Nephron (organoid): ENCODE data around the gene MVK.

ENCODE experiments used
- H3K27ac Mint-ChIP-seq, 3 experiments: 2 replicates each; pipeline ENCODE4 v1.8.0; 2020; ENCODE audit warnings: mixed read lengths in 3 of 3, mild to moderate bottlenecking in 2 of 3, moderate library complexity in 1 of 3
- H3K27me3 Mint-ChIP-seq: 2 replicates; pipeline ENCODE4 v1.8.0; 2021; ENCODE audit warnings: low read depth, mild to moderate bottlenecking, moderate library complexity, mixed read lengths
- H3K36me3 Mint-ChIP-seq: 2 replicates; pipeline ENCODE4 v1.8.0; 2020; ENCODE audit warnings: low read depth, mixed read lengths
- H3K4me1 Mint-ChIP-seq: 2 replicates; pipeline ENCODE4 v1.8.0; 2020; ENCODE audit warnings: mixed read lengths
- H3K4me3 Mint-ChIP-seq, 3 experiments: 2 replicates each; pipeline ENCODE4 v1.8.0; 2020; ENCODE audit warnings: mild to moderate bottlenecking in 3 of 3, mixed read lengths in 3 of 3, moderate library complexity in 2 of 3
- H3K9me3 Mint-ChIP-seq: 2 replicates; pipeline ENCODE4 v1.8.0; 2020; ENCODE audit warnings: mixed read lengths
- TF ChIP-seq, protein P1 (sequence below), 3 experiments: fragments of 200-600 bp; sonication (generic); IDR thresholded peaks; one replicate each; pipeline ENCODE4 v1.5.0; 2021; ENCODE audit warnings: antibody characterized with exemption in 3 of 3; ENCODE audit not compliant: unreplicated experiment in 3 of 3

MVK gene

DNA sequence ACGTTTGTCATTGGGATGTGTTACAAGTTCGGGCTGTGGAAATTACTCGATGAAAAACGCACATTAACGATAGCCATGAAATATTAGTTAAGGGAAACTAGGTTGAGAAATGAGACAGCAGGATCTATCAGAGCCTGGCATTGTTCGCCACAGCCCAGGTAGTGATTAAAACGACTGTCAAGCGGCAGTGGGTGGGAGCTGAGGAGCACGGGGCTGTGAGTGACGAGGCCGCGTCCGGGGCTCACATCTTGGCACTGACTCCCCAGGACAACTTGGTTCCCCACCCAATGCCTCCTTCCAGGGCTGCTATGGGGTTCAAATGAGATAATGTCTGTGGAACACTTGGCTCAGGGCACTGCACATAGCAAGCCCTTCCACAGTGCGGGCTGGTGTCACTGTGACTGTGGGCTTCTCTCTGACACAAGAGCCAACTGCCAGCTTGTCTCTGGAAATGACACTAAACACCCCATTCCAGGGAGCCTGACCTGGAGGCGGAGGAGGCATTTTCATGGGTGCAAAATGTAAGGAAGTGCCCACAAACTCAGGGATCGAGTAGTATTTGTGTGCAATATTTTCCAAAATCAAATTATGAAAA lies 19.6 kb upstream of the MVK start:
- H3K4me1 Mint-ChIP-seq = peaks cover 8% of the 10 kb centered on the region
- TF ChIP-seq, protein P1, sequence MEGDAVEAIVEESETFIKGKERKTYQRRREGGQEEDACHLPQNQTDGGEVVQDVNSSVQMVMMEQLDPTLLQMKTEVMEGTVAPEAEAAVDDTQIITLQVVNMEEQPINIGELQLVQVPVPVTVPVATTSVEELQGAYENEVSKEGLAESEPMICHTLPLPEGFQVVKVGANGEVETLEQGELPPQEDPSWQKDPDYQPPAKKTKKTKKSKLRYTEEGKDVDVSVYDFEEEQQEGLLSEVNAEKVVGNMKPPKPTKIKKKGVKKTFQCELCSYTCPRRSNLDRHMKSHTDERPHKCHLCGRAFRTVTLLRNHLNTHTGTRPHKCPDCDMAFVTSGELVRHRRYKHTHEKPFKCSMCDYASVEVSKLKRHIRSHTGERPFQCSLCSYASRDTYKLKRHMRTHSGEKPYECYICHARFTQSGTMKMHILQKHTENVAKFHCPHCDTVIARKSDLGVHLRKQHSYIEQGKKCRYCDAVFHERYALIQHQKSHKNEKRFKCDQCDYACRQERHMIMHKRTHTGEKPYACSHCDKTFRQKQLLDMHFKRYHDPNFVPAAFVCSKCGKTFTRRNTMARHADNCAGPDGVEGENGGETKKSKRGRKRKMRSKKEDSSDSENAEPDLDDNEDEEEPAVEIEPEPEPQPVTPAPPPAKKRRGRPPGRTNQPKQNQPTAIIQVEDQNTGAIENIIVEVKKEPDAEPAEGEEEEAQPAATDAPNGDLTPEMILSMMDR (IDR thresholded peaks at IDR 0.05; ENCODE audit: unreplicated experiment in 3 of 3) = no peak
- H3K36me3 Mint-ChIP-seq = peaks cover 6% of the 10 kb centered on the region
- no peak overlapping the region for H3K27ac Mint-ChIP-seq
- no peaks in the 10 kb centered on the region for H3K9me3 Mint-ChIP-seq
- H3K27me3 Mint-ChIP-seq = peaks cover 46% of the 10 kb centered on the region
- no peak overlapping the region for H3K4me3 Mint-ChIP-seq

DNA sequence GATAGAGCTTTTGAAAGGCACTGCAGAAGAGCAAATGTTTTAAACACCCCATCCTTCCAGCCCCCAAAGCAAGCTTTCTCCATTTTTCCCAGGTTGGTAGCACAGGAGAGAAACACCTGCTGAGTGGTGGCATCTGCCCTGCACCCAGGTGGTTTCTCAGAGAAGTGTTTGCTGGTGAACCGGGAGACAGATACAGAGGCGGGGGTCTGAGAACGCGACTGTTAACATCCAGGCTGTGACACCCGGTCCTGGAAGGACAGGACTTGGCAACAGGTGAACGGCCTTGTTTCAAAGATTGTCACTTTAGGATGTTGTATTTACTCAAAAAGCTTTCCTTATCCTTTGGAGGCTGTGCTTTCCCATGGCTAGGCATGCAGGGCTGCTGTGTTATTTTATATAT lies 18.8 kb upstream of the MVK start:
- Mint-ChIP-seq H3K27me3 (peaks cover 38% of the 10 kb centered on the region), H3K27ac (no peak overlapping the region), H3K4me1 (peaks cover 5% of the 10 kb centered on the region), H3K9me3 (no peaks in the 10 kb centered on the region), H3K36me3 (peaks cover 6% of the 10 kb centered on the region), H3K4me3 (no peak overlapping the region)
- TF ChIP-seq, protein P1 (IDR thresholded peaks at IDR 0.05; ENCODE audit: unreplicated experiment in 3 of 3) = no peak

DNA sequence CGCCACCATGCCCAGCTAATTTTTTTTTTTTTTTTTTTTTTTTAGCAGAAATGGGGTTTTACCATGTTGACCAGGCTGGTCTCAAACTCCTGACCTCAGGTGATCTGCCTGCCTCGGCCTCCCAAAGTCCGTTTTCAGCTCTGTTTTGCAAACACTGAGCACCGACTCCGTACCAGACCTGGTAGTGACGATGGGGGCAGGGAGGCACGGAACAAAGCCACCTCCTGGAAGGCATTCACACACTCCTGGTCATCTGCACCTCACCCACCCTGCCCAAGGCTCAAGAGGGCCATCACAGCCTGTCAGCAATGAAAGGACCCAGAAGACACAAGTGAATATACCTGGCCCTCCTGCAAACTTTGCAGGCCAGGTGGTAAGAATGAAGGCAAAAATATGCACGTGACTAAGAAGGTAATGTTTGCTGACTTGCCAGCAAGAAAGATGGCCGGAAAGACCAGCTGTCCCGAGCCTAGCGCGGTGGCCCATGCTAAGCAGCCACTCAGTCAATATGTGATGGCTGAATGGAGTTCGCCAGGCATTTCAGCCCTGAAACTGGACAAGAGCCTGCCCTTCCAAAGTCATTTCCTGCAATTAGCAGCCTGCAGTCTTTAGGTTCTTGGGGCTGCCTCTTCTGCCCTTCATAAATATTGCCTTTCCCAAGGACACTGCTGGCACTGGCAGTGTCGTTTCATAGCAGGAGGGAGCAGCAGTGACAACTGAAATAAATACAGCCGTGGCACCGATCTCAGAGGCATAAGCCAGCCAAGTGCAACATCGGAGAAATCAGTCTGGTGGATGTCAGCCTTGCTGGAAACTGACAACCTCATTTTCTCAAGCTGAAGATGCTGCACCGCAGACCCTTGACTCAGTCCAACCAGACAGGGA lies 17.9 kb upstream of the MVK start:
- Mint-ChIP-seq H3K27ac (no peak overlapping the region), H3K4me3 (no peak overlapping the region), H3K27me3 (peaks cover 32% of the 10 kb centered on the region), H3K9me3 (no peaks in the 10 kb centered on the region), H3K4me1 (no peaks in the 10 kb centered on the region), H3K36me3 (peaks cover 6% of the 10 kb centered on the region)
- TF ChIP-seq, protein P1 (IDR thresholded peaks at IDR 0.05; ENCODE audit: unreplicated experiment in 3 of 3) = no peak

DNA sequence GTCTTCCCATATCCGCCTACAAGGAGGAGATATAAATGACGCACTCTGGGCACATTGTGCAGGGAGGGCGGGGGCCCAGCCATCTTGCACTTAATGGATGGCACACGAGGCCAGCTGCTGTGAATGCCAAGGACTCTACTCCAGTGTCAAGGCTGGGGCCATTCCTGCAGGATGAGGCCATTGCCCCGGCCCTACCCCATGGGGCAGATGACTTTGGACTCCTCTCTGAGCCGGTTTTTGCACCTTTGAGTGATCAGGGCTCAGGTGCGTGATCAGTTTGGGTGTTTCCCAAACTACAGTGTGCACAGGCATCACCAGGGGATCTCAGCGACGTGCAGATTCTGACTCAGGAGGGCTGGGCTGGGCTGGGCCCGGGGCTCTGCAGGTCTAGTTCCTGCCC lies 16.4 kb upstream of the MVK start:
- H3K27me3 Mint-ChIP-seq = peaks cover 25% of the 10 kb centered on the region
- H3K9me3 Mint-ChIP-seq = no peaks in the 10 kb centered on the region
- no peak overlapping the region for H3K27ac Mint-ChIP-seq
- H3K4me1 Mint-ChIP-seq = no peaks in the 10 kb centered on the region
- TF ChIP-seq, protein P1 (IDR thresholded peaks at IDR 0.05; ENCODE audit: unreplicated experiment in 3 of 3) = no peak
- no peak overlapping the region for H3K4me3 Mint-ChIP-seq
- H3K36me3 Mint-ChIP-seq = peaks cover 12% of the 10 kb centered on the region

DNA sequence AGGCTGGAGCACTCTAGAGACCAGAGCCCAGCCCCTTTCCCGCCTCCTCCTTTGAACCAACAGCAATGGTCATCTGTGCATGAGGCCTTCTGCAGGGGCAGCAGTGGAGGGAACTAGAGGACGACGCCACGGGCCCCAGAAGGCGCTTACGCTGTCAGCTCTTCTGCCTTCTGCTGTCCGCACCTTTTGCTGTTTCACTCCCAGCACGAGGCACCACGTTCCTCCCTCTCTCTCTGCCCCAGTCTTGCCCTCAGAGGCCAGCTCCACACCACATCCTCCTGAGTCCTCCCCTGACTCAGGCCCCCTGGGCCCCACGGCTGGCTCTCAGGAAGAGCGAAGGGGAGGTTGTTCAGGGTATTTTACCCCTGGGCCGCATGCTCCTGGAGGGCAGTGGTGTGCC lies 15.8 kb upstream of the MVK start:
- no peak overlapping the region for H3K4me3 Mint-ChIP-seq
- TF ChIP-seq, protein P1 (IDR thresholded peaks at IDR 0.05; ENCODE audit: unreplicated experiment in 3 of 3) = no peak
- no peaks in the 10 kb centered on the region for H3K9me3 Mint-ChIP-seq
- peaks cover 17% of the 10 kb centered on the region for H3K36me3 Mint-ChIP-seq
- H3K4me1 Mint-ChIP-seq = no peaks in the 10 kb centered on the region
- peaks cover 19% of the 10 kb centered on the region for H3K27me3 Mint-ChIP-seq
- no peak overlapping the region for H3K27ac Mint-ChIP-seq
